HG02840 (cell line): ENCODE results near the gene NUP58.

Experiments
- ATAC-seq: cut with Tn5 transposase; IDR thresholded peaks from one replicate; pipeline ENCODE4 v1.9.1; 2021; ENCODE audit warnings: mild to moderate bottlenecking, moderate library complexity, moderate number of reproducible peaks; ENCODE audit not compliant: unreplicated experiment, low FRiP score

Gene NUP58

GRCh38 chr13:25301347-25302113 lies at the start of gene NUP58:
Gene NUP58, plus strand, starts transcription at chr13:25301625. Its CDS starts 149 bp downstream, at chr13:25301774.
- ATAC-seq = peak; percentile 99

DNA sequence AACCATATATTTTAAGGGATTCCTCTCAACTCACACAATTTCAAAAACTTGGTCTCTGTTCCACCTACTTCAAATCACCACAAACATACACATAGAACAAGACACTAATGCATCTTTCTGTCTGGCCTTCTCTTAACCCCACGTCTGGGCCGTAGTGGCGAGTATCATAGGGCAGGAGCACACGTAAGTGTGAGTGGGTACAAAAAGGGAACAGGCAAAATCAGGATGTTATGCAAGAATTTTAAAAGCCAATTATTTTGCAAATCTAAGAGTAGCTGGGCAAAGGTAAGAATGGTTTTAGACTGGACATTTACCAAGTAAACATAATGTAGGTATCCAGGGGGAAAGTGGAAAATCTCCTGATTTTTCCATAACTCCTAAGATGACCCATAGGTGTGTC lies 49.2 kb upstream of the NUP58 start:
- ATAC-seq = no peak

DNA sequence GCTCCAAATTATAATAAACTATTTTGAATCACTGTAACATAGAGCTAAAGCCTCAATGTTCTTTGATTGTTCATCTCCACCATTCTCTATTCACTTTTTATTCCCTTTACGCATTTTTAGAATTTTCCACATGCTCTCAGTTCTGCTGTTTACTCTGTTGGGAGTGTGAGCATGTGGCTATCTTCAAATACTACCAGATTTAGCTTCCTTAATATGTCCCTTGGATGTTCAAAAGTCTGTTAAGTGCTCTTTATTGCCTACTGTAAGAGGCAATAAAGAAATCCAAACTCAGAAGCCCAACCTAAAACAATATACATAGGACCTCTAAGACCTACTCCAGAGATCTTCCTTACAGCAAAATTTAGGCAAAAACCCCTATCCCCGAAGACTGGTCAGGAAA lies 48.7 kb upstream of the NUP58 start:
- ATAC-seq = no peak

DNA sequence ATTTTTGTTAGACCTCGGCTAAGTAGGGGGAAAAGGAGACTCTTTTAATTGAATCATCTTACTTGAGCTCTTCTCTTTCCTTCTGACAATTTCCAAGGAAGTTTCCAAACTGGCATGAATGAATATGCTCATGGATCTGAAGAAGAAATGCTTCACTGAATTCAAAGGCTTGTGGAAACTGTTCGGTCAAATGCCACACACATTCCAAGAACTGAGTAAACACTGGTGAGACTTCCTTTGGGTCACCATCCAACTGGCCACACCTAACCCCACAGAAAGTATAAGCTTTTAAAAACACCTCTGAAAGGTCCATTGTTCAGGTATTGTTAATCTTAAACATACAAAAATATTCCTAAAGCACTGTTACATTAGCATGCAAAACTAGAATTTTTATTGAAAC lies 47.7 kb upstream of the NUP58 start:
- no peak for ATAC-seq

DNA sequence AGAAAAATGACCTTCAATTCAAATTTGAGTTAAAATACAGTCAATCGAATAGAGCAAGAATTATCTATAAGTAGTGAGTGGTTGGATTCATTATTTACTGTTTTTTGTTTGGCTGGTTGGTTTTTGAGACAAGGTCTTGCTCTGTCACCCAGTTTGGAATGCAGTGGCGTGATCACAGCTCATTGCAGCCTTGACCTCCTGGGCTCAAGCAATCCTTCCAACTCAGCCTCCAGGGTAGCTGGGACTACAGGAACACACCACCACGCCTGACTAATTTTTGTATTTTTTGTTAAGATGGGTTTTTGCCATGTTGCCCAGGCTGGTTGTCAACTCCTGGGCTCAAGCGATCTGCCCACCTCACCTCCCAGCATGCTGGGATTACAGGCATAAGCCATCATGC lies 39.2 kb upstream of the NUP58 start:
- ATAC-seq = no peak

DNA sequence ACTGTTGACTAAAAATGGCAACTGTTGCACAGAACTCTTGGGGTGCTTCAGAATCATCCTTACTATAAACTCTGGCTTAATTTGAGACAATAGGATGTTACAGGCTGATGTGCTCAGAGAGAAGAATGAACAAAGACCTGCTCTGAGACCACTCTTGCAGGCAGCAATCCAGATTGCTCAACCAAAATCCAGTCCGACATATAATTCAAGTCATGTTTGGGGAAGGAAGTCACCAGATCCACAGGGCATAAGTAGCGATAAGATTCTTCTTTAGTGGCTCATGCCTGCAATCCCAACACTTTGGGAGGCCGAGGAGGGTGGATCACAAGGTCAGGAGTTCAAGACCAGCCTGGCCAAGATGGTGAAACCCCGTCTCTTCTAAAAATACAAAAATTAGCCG lies 34.7 kb upstream of the NUP58 start:
- no peak for ATAC-seq

- no peak for ATAC-seq
Measured at GRCh38 chr13:25267715-25268114, 33.7 kb upstream of the NUP58 start.

DNA sequence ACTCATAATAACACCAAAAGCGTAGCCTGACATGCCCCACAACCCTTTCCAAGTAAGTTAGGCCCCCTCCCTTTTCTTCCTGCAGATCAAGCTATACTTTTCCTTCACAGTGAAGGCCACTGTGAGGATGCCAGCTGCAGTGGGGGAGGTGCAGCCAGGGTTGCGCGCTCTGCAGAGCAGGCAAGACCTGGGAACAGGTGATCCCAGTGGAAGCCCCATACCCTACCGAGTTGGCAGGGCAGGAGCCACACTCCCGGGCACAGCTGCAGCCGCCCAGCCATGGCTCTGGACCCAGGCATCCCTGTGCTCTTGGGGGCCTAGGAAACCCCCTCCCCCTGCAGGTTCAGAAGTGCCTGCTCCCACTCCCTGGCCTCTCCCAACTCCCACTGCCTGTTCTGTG lies 32.9 kb upstream of the NUP58 start:
- no peak for ATAC-seq

GRCh38 chr13:25276748-25277147 lies 24.7 kb upstream of the NUP58 start:
- no peak for ATAC-seq

GRCh38 chr13:25280396-25280795 lies 21.0 kb upstream of the NUP58 start:
- no peak for ATAC-seq

DNA sequence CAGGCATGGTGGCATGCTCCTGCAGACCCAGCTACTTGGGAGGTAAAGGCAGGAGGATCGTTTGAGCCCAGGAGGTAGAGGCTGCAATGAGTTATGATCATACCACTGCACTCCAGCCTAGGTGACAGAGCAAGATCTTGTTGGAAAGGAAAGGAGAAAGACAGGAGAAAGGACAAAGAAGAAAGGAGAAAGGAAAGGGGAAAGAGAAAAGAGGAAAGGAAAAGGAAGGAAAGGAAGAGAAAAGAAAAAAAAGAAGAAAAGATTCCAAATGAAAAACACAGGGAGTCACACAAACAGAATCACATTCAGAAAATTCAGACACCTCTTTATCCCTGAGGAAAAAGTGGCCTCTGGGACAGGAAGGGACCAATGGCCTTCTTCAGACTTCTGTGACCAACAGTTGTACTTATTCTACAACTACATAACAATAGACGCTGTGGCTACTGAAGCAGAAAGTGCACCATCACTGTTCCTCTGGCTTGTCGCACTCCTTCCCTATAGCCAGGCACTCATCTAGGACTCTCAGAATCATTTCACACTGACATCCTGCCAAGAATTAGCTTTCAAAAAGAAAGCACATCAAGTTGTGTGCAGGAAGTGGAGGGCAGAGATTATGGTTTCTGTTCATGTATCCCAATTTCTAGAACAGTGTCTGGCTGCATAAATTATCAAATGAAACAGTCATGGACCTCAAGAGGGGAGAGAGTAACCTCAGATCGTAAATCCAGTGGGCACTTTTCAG lies 20.1 kb upstream of the NUP58 start:
- ATAC-seq = no peak

DNA sequence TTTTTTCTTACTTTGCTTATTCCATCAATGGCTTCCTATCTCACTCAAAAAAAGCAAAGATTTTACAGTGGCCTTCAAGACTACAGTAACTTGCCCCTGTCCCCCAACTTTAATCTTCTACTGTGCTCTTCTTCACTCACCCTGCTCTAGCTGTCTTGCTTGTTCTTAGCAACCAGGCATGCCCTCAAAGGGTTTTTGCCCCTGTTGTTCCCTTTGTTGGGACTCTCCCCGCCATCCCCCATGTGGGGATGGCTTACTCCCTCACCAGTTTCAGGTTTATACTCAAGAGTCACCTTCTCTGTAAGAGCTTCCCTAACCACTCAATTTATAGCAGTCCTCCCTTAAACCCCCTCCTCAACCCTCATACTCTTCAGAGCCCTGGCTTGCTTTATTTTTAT lies 19.5 kb upstream of the NUP58 start:
- no peak for ATAC-seq

DNA sequence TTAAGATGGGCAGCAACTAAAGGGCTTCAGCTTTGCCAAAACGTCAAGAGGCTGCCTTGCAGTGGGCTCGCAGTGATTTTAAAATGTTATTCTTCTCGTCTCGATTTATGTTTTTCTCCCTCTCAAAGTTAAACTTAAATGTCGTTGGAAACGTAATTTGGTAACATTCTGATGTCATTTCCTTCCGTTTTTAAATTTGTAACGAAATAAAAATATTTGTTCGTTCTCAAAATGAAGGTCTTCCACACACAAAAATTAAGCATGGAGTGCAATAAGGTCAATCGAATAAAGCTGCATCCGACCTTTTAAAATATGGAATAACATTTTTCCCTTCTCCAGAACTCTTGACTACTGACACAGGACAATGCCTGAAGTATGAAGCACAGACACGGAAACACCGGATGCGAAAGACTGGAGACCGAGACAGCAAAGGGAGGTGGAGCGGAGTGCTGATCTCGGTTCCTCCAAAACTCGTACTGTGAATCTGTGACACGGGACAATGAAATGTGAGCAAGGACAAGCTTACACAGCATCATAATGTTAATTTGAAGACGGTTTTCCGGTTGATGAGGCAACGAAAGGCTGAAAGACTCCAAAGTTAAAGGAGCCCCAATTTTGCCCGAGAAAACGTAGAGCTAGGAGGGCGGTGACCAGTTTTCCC lies 15.0 kb upstream of the NUP58 start:
- ATAC-seq = peak; percentile 13

GRCh38 chr13:25286969-25287961 lies 14.2 kb upstream of the NUP58 start, which contains the start of gene MTMR6:
Gene MTMR6, minus strand, starts transcription at chr13:25287488. Its CDS starts 241 bp downstream, at chr13:25287247.
- peak; percentile 96 for ATAC-seq

GRCh38 chr13:25288966-25289365 lies 12.5 kb upstream of the NUP58 start:
- ATAC-seq = no peak

GRCh38 chr13:25291691-25292090 lies 9.7 kb upstream of the NUP58 start:
- no peak for ATAC-seq

DNA sequence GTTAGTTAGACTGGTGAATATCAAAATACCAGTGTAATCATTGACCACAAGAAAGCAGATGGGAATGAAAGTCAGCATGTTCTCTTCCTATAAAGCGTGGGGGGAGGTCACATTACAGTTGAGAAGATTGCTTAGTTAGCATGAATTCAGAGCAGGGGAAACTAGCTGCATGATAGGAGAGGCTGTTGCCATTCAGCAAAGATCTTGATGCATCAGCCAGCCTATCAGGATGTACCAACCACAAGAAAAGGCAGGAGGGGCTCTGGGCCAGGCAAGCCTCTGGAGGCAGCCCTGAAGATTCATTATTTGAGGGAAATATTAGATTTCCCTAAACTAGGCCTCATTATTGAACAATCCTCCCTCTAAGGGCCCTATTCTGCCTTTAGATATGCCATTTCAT lies 9.1 kb upstream of the NUP58 start:
- no peak for ATAC-seq

GRCh38 chr13:25295228-25295627 lies 6.2 kb upstream of the NUP58 start:
- ATAC-seq = no peak

DNA sequence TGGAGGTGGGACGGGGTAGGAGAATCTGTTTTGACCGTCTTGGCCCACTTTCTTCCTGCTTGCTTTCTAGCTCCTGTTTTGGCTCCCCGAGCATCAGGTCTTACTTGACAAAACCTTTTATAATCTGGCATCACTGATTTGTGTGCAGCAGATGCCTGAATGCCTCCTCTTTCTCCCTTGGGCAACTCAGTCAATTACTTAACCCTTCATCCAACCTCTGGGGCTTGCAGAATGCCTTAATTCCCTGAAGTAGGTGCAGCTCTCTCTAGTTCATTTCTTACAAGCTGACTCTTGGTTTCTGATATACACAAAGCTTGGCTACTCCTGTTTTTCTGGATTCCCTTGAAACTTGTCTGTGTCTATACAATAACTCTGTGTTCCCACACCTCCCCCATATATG lies 5.7 kb upstream of the NUP58 start:
- ATAC-seq = no peak

GRCh38 chr13:25300861-25301346 lies 521 bp upstream of the NUP58 start:
- ATAC-seq = peak; percentile 25
